GM12878 (cell line): ENCODE data around the gene SCARB1. TPM values are rescaled to one million over a fixed set of nuclear protein-coding genes. Genes with fewer than 3 reads are reported as not detected.

ENCODE experiments used
- ATAC-seq: fragments of 200-7000 bp; cut with Tn5 transposase; 3 replicates; pipeline ENCODE4 v1.9.1; 2020; ENCODE audit warnings: mild to moderate bottlenecking, moderate library complexity
- BruUV-seq: library from RNA; stranded (reverse); fragments of 400-500 nt; replicated peaks from 2 replicates; lab custom pipeline; 2021; lab: Mats Ljungman, UMichigan
- CTCF ChIA-PET: fragments of 300-600 bp; sonication (Branson Sonifier 250); formaldehyde crosslinking; extraction: SDS; loops from one replicate; lab custom pipeline; 2021; ENCODE audit warnings: inconsistent platforms; lab: Yijun Ruan, JAX
- POLR2A ChIA-PET: fragments of 350-600 bp; formaldehyde crosslinking; extraction: SDS; loops from one replicate; lab custom pipeline; 2021; ENCODE audit warnings: inconsistent platforms; lab: Charles Lee
- RAD21 ChIA-PET: fragments of 300-600 bp; sonication (Branson Sonifier 250); formaldehyde crosslinking; loops from one replicate; lab custom pipeline; 2023; ENCODE audit warnings: antibody characterized with exemption; ENCODE audit not compliant: unreplicated experiment; lab: Charles Lee
- SMC1A ChIA-PET: fragments of 300-600 bp; sonication (Branson Sonifier 250); formaldehyde crosslinking; loops from one replicate; lab custom pipeline; 2023; ENCODE audit not compliant: unreplicated experiment, uncharacterized antibody; lab: Charles Lee
- DNase-seq: peaks from one replicate; pipeline ENCODE4 v3.0.0-alpha.2; 2011; ENCODE audit warnings: low read depth, low spot score
- FAIRE-seq: peaks from 3 replicates; lab custom pipeline; 2011; peaks lifted over from hg19 to GRCh38; lab: Jason Lieb, UNC
- H2AFZ ChIP-seq: 2 replicates; pipeline ENCODE4 v1.6.0; 2011; ENCODE audit warnings: low read depth, low read length, control low read depth; ENCODE audit not compliant: control insufficient read depth
- H3K27ac ChIP-seq: 2 replicates; pipeline ENCODE4 v1.5.1; 2011; ENCODE audit warnings: control low read depth; ENCODE audit not compliant: control insufficient read depth, insufficient read depth
- H3K27me3 ChIP-seq, 2 experiments: replicated peaks in 1 of 2; 2 replicates each; pipeline versions ENCODE4 v1.6.0 to v1.6.1; 2011; ENCODE audit warnings: low read length in 1 of 2; ENCODE audit not compliant: control insufficient read depth in 2 of 2, insufficient read depth in 2 of 2
- H3K36me3 ChIP-seq, 2 experiments: 2 replicates each; pipeline ENCODE4 v1.5.1; 2011; ENCODE audit warnings: low read length in 1 of 2; ENCODE audit not compliant: control insufficient read depth in 2 of 2, insufficient read depth in 2 of 2
- H3K4me1 ChIP-seq: 2 replicates; pipeline ENCODE4 v1.6.1; 2011; ENCODE audit warnings: mild to moderate bottlenecking, low read length, moderate library complexity, mixed read lengths; ENCODE audit not compliant: control insufficient read depth, insufficient read depth
- H3K4me2 ChIP-seq: 2 replicates; pipeline ENCODE4 v1.6.0; 2011; ENCODE audit warnings: control low read depth; ENCODE audit not compliant: control insufficient read depth, insufficient read depth
- H3K4me3 ChIP-seq: fragments of 200-600 bp; sonication (generic); 2 replicates; pipeline ENCODE4 v1.5.1; 2016
- H3K79me2 ChIP-seq: 2 replicates; pipeline ENCODE4 v1.6.0; 2011; ENCODE audit warnings: low read length; ENCODE audit not compliant: control insufficient read depth, insufficient read depth
- H3K9ac ChIP-seq: 2 replicates; pipeline ENCODE4 v1.8.0; 2011; ENCODE audit warnings: low read length, control low read depth, mixed read lengths; ENCODE audit not compliant: control insufficient read depth, insufficient read depth
- H3K9me3 ChIP-seq: replicated peaks from 3 replicates; pipeline ENCODE4 v1.5.1; 2011; ENCODE audit warnings: mild to moderate bottlenecking, low read length; ENCODE audit not compliant: control insufficient read depth, insufficient read depth
- H4K20me1 ChIP-seq: 2 replicates; pipeline ENCODE4 v1.6.0; 2011; ENCODE audit not compliant: control insufficient read depth, insufficient read depth
- BHLHE40 ChIP-seq, 2 experiments: fragments of 450-650 bp in 1 of 2; IDR thresholded peaks; 2 replicates each; pipeline ENCODE4 v1.6.1; 2011 to 2017; ENCODE audit warnings: low read depth in 2 of 2, borderline replicate concordance in 1 of 2, improper control_type of control experiment in 1 of 2, low read length in 1 of 2, mild to moderate bottlenecking in 1 of 2
- BRCA1 ChIP-seq: IDR thresholded peaks from 2 replicates; pipeline ENCODE4 v1.6.1; 2011; ENCODE audit warnings: low read depth, low read length, improper control_type of control experiment
- CBX5 ChIP-seq: sonication (generic); IDR thresholded peaks from 2 replicates; pipeline ENCODE4 v1.6.1; 2016; ENCODE audit warnings: low read depth, moderate library complexity, mild to moderate bottlenecking, inconsistent platforms
- CEBPZ ChIP-seq: fragments of 150-350 bp; IDR thresholded peaks from 2 replicates; pipeline ENCODE4 v1.6.1; 2016; ENCODE audit warnings: low read depth, low read length
- ELK1 ChIP-seq: IDR thresholded peaks from 2 replicates; pipeline ENCODE4 v1.6.1; 2012; ENCODE audit warnings: low read depth, low read length, improper control_type of control experiment
- GATAD2B ChIP-seq: fragments of 450-650 bp; conservative IDR thresholded peaks from 2 replicates; pipeline ENCODE4 v1.6.1; 2017; ENCODE audit warnings: low read depth, mild to moderate bottlenecking, moderate library complexity
- IKZF1 ChIP-seq: fragments of 450-650 bp; conservative IDR thresholded peaks from 2 replicates; pipeline ENCODE4 v1.6.1; 2017; ENCODE audit warnings: antibody characterized with exemption, mild to moderate bottlenecking
- JUND ChIP-seq: IDR thresholded peaks from 2 replicates; pipeline ENCODE4 v1.6.1; 2012; ENCODE audit warnings: low read depth, mild to moderate bottlenecking, low read length, improper control_type of control experiment, moderate library complexity
- LARP7 ChIP-seq: fragments of 450-650 bp; IDR thresholded peaks from 2 replicates; pipeline ENCODE4 v1.6.1; 2017; ENCODE audit warnings: mild to moderate bottlenecking
- MYB ChIP-seq: fragments of 150-350 bp; IDR thresholded peaks from 2 replicates; pipeline ENCODE4 v1.6.1; 2014; ENCODE audit warnings: mild to moderate bottlenecking, low read depth, low read length, borderline replicate concordance
- PKNOX1 ChIP-seq: fragments of 450-650 bp; IDR thresholded peaks from 2 replicates; pipeline ENCODE4 v1.6.1; 2016; ENCODE audit warnings: mild to moderate bottlenecking
- RAD51 ChIP-seq: fragments of 450-650 bp; IDR thresholded peaks from 2 replicates; pipeline ENCODE4 v1.6.1; 2016; ENCODE audit warnings: moderate library complexity, mild to moderate bottlenecking, inconsistent platforms
- SKIL ChIP-seq: fragments of 450-650 bp; IDR thresholded peaks from 2 replicates; pipeline ENCODE4 v1.6.1; 2017; ENCODE audit warnings: mild to moderate bottlenecking, low read depth, inconsistent platforms; ENCODE audit not compliant: poor library complexity, severe bottlenecking
- SMAD5 ChIP-seq: IDR thresholded peaks from 2 replicates; pipeline ENCODE4 v1.6.1; 2016; ENCODE audit warnings: antibody characterized with exemption, low read depth
- SP1 ChIP-seq: IDR thresholded peaks from one replicate; pipeline ENCODE4 v1.6.1; 2011; ENCODE audit warnings: low read depth, low read length
- USF2 ChIP-seq: IDR thresholded peaks from 2 replicates; pipeline ENCODE4 v1.6.1; 2011; ENCODE audit warnings: low read depth, low read length, improper control_type of control experiment, borderline replicate concordance
- WRNIP1 ChIP-seq: IDR thresholded peaks from 2 replicates; pipeline ENCODE4 v1.6.1; 2011; ENCODE audit warnings: low read depth, low read length, improper control_type of control experiment, borderline replicate concordance
- WGBS: methylation state at CpG from one replicate; pipeline ENCODE4 v1.1.6; 2016; ENCODE audit warnings: low lambda C conversion rate; ENCODE audit not compliant: insufficient replicate concordance, insufficient coverage; ENCODE audit errors: missing lambda C conversion rate; 5-methylcytosine and 5-hydroxymethylcytosine counted together
- in situ Hi-C: fragments of 300-500 bp; cut with MboI; formaldehyde crosslinking; loops from 9 replicates; pipeline ENCODE4 v1.14.3; 2018; ENCODE audit warnings: mixed read lengths
- intact Hi-C: fragments of 100-400 bp; cut with micrococcal nuclease; formaldehyde crosslinking; loops from one replicate; pipeline ENCODE4 v1.14.2; 2022; ENCODE audit not compliant: unreplicated experiment
- polyA plus RNA-seq, 11 experiments: library from polyadenylated mRNA; depleted of rRNA in 4 of 11; unstranded in 6 of 11; stranded (reverse) in 5 of 11; fragments of >200 nt; fragmentation: Nextera tagmentation in 4 of 11; fragmentation: Illumina TruSeq in 1 of 11; extraction: Ambion mirVana in 4 of 11; extraction: Trizol in 1 of 11; gene quantifications; 1 replicate in 1 of 11; 2 replicates in 10 of 11; pipeline versions ENCODE4 v1.2.1 to v1.2.3, GENCODE V29; 2011 to 2016; ENCODE audit warnings: inconsistent platforms in 2 of 11, missing spikeins in 2 of 11, low read depth in 1 of 11
- total RNA-seq, 4 experiments: library from RNA; depleted of rRNA in 3 of 4; stranded (reverse); fragments of >200 nt in 3 of 4; fragmentation: Illumina TruSeq in 1 of 4; extraction: Trizol in 1 of 4; gene quantifications; 2 replicates each; pipeline versions ENCODE4 v1.2.1 to v1.2.3, GENCODE V29; 2013 to 2021

The SCARB1 gene
- total and polyA plus RNA-seq, 10 of the 15 experiments (the other 5 are each of a cell fraction or from before 2014, with no cell fraction given) = 0.34 to 104 (median 63.1) TPM

- intact Hi-C loops (no loop called here), in situ Hi-C loops (loop anchor here (10.0 kb wide), 1 partner anchor 58 kb away; no protein-coding TSS in a partner anchor)
- H2AFZ ChIP-seq = no peak overlapping the region
- ATAC-seq (no peak), DNase-seq (no peak), FAIRE-seq (no peak)
- no peaks in the 10 kb centered on the region for H4K20me1 ChIP-seq
- BruUV-seq = no TSS peak
- 42% methylated on average over 12 of the region's 12 CpGs for WGBS
- no peaks in the 10 kb centered on the region for H3K79me2 ChIP-seq
- peaks cover 6% of the 10 kb centered on the region for H3K4me1 ChIP-seq
- H3K4me2 ChIP-seq = no peak overlapping the region
- ChIA-PET POLR2A (no interaction called here), CTCF (no interaction called here), SMC1A (interaction anchor here (0.7 kb wide), 1 partner anchor 17 kb away, joined by 3 read pairs; no protein-coding TSS in a partner anchor), RAD21 (no interaction called here)
- H3K36me3 ChIP-seq = no peaks in the 10 kb centered on the region
- H3K27ac ChIP-seq = no peak overlapping the region
- no peaks in the 10 kb centered on the region; a peak in 1 of 4 replicates for H3K27me3 ChIP-seq
- no peaks in the 10 kb centered on the region; the same call in 2 of the 3 replicates for H3K9me3 ChIP-seq
- H3K9ac ChIP-seq = no peak overlapping the region
- H3K4me3 ChIP-seq = no peak overlapping the region
- TF ChIP-seq WRNIP1 = no peak
- TF ChIP-seq SKIL = no peak
- no peak for TF ChIP-seq RAD51
- no peak for TF ChIP-seq PKNOX1
- TF ChIP-seq CBX5 = no peak
- TF ChIP-seq CEBPZ = no peak
- no peak for TF ChIP-seq IKZF1
- TF ChIP-seq ELK1 = no peak
- no peak for TF ChIP-seq MYB
- TF ChIP-seq SMAD5 = no peak
- TF ChIP-seq USF2 = no peak
- TF ChIP-seq SP1 = no peak
- TF ChIP-seq BHLHE40 (IDR thresholded peaks at IDR 0.05; ENCODE audit: borderline replicate concordance in 1 of 2, low read depth in 2 of 2, low read length in 1 of 2) = no peak
- no peak for TF ChIP-seq BRCA1
- no peak for TF ChIP-seq JUND
- no peak for TF ChIP-seq GATAD2B
- no peak for TF ChIP-seq LARP7
Observed at GRCh38 chr12:124742678-124743077, 121.0 kb downstream of the SCARB1 start.
